Central memory CD4-positive, alpha-beta T cell (primary cell): ENCODE results near the gene COL4A4.

Experiments used
- DNase-seq: peaks from one replicate; pipeline ENCODE4 v3.0.0; 2022

The COL4A4 gene

DNA sequence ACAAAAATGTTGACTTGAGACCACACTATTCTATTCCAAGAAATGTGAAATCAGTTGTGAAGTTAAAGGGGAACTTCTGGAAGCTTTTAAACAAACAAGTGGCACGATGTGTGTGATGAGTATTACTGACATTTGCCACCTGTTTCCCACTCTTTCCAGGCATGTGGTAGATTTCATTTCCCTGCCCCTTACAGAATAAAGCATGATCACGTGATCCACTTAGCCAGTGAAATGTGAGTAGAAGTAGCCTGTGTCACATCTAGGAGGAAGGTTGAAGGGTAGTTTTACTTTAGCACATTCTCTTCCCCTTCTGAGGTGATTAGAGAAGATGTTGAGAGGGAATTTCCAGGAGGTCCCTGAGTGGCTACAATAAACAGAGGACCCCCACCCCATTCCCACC, 3.8 kb downstream of the COL4A4 start:
- DNase-seq, result no peak

DNA sequence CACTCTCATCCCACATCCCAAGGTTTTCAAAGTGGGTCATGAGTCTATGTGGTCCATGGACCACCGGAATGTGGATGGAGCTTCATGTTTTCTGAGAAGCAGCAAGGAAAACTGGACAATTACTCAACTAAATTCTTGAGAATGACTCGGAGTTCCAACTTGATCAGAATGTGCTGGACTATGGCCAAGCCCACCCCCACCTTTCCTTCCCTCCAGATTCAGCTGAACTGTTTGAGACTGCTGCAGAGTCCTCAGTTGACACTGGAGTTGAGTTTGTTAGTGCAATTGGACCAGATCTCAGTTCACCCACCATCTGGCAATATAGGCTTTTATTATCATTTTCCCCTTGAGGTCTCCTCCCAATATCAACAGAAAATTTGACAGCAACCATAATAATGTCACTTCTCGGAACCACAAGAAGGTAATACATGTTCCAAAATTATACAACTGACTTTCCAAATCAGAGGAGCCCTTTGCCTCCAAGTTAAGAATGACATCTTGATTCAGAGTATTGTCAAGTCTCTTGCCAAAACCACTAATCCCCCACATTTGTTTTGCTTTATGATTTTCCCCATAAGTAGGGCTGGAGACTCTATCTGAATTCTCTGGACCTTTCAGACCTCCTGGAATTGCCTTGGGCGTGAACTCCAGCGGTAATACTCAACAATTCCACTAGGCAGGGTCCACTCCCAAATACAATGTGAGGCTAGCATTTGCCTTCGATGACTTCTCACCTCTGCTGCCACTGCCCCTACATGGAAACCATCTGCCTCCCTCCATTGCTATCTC, 8.8 kb downstream of the COL4A4 start:
- DNase-seq, result no peak

DNA sequence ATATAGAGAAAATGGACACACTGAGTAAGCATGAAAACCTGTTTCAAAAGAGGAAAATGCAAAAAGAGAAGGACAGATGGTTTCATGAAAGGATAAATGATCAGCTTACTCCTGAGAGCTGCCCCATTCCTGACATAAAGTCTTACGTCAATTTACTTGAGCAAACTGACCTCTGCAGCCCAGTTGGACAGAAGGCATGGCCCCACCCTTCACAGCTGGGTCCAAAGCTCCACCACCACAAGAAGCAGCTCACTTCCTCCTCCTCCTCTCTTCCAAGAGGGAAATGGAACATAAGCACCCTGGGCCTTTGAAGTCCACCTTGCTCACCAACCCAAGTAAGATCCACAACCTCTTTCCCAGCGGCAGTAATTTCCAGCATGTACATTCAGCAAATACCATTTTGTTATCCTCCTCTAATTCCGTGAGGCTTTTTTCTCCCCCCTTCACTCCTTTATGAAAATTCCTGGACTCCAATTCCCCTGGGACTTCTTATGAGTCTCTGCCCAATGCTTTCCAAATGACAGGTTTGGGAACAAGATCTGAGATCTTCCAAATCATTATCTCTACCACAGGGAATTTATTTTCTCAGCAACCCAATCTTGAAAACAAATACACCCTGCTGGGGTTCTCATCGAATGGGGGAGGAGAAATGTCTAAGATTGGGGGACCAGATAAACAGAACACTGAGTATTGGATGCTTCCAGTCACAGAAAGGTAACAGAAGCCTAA, 10.1 kb downstream of the COL4A4 start:
- DNase-seq, result no peak

DNA sequence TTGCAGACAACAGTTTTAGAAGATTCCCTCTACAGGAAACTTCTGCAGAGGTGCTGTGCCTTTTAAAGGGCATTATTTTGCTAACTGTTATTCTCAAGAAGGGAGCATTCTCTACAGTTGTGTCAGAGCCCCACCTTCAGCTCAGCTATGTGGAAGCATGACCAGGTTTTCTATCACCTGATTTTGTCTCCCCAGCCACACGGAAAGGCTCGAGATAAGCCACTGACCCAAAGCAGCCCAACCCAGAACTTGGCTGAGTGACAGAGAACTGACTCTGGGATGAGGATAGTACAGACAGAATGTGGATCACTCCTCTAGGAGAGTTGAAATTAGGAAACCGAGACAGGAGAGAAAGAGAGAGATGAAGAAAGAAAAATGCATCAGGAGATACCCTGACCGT, 10.7 kb downstream of the COL4A4 start:
- DNase-seq, result no peak

GRCh38 chr2:227152093-227152766, 11.8 kb downstream of the COL4A4 start:
- no peak for DNase-seq

DNA sequence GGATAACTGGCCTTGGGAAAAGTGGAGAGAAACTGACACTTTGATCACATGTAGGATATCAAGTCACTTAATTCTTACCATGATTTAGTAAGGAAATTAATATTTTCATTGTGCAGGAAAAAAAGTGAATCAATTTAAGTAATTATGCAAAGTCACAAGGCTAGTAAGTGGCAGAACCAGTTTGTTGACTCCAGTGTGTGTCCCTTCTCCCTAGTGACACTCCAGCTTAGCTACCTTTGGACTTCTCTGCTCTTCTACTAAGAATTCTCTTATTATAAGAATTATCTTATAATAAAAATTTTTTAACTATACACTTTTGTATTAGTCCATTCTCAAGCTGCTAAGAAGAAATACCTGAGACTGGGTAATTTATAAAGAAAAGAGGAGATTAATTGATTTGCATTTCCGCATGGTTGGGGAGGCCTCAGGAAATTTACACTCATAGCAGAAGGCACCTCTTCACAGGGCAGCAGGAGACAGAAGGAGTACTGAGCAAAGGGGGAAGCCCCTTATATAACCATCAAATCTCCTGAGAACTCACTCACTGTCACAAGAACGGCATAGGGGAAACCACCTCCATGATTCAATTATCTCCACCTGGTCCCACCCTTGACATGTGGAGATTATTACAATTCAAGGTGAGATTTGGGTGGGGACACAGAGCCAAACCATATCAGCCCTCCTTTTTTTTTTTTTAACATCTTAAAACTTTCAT, 13.6 kb downstream of the COL4A4 start:
- no peak for DNase-seq

DNA sequence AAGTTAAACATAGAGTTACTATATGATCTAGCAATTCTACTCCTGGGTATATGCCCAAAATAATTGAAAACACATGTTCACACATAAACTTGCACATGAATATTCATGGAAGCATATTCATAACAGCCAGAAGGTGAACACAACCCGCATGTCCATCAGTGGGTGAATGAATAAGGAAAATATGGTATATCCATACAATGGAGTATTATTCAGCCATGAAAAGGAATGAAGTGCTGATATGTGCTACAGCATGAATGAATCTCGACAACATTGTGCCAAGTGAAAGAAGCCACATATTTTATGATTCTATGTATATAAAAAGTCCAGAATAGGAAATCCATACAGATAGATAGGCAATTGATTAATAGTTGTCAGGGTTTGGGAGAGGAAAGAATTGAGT, 15.9 kb downstream of the COL4A4 start:
- DNase-seq, result no peak

- no peak for DNase-seq
Measured at GRCh38 chr2:227147023-227147422, 17.0 kb downstream of the COL4A4 start.

DNA sequence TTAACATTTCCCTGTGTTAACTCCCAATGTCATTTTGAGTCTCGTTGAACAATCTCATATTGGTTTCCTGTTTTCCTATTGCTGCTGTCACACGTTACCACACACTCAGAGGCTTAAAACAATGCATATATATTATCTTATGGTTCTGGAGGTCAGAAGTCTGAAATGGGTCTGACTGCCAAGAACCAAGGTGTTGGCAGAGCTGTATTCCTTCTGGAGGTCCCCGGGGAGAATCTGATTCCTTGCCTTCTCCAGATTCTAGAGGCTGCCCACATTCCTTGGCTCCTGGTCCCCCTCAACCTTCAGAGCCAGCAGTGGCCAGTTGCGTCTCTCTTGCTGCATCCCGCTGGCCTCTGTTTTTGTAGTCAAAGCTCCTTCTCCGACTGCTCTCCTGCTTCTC, 17.5 kb downstream of the COL4A4 start:
- no peak for DNase-seq

- no peak for DNase-seq
Measured at GRCh38 chr2:227143895-227144294, 20.1 kb downstream of the COL4A4 start.

- DNase-seq, result no peak
Measured at GRCh38 chr2:227141301-227141700, 22.7 kb downstream of the COL4A4 start.

DNA sequence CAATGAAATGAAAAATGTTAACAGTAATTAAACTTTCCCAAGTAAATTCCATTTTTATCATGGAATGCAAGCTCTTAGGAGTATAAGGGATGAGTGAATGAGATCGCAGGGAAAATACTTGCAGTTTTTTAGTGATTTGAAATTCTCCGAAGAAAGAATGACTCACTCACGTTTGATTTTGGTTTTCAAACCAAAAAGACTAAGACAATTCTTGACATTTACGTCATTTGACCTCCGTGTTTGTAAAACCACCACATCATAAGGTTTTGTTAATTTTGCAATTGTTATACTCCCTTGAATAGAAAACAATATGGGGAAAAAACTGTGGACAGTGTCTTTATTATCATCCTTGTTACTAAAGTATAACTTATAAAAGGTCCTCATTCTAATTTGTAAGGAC, 29.4 kb downstream of the COL4A4 start:
- DNase-seq, result no peak

DNA sequence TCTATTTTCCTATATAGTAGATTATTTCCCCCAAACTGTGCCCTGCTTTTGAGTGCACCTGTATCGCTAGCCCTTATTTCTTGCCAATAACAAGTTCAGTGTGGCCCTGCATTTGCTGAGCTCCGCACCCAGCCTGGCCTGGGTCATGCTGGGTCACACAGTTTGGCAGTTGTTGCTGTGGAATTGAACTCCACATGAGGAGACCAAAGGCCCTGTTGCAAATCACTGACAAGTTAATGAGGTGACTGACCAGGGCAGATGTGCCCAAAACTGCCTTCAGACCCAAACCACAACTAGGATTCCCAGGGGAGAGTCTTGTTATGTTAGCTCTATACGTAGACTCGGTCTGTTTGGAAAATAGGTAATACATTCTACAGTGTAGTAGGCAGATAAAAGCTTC, 31.0 kb downstream of the COL4A4 start:
- DNase-seq, result no peak

DNA sequence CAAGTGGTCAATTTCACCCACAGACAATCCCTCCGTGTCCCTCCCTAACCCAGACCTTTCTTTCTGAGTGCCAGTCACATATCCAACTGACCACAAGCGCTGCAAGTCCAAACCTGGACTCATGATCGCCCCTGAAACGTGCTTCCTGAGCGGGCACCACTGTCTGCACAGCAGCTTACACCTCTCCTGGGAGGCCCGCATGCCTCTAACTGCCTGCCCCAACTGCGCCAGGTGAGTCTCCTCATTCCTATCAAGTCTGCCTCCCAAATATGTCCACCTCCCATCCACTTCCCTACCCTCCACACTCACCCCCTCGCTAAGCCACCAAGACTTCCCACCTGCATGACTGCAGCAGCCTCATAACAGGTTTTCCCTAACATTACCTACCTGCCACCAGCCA, 33.4 kb downstream of the COL4A4 start:
- DNase-seq, result no peak

DNA sequence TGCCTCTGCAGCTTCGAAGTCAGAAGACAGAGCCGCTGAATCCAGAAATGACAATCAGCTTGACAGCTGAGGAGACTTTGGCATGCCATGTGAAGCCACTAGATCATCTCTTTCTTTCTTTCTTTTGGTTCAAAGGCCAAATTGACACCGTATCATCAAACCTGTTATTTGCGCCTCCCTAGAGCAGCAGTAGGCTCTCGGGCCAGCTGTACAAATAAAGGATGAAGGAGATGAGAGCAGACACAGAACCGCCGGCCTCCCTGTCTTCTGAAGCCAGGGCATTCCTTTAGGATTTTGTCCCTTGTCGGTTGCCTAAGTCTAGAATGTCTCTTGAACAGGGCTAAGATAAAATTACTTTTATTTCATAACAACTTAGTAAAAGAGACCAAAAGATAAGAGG, 36.8 kb downstream of the COL4A4 start:
- DNase-seq, result no peak

DNA sequence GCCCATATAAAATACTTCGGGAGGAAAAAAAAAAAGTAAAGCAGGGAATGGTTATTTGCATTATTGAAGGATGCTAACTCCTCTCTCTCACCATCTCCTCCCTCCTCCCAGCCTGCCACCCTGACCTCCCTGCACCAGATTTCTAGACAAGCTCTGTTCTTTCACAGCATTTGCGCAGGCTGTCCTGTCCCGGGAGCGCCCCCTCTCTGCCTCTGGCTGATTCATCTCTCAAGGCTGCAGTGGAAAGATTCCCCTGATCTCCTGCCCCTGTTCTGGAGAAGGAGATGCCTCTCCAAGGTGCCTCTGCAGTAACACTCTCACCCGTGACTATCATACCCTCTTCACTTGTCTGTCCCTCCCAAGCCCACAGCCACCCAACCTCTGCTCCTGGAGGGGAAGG, 38.5 kb downstream of the COL4A4 start:
- DNase-seq, result no peak

DNA sequence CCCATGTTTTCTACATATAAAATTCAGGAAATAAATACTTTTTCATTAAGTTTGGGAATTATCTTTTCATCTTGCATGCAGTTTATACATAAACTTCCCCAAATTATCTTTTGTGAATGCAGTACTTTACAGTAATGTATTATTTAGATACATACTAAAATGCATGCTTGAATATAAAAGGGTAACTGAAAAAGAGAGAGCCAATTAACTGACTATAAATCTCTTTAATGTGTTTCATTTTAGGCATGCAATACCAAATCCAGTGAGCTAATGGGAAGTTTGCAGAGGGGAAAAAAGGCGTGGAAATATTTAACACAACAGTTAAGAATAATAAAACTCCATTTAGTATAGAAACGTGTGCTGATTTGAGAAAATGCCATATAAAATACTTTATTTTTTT, 39.2 kb downstream of the COL4A4 start:
- no peak for DNase-seq

- no peak for DNase-seq
Measured at GRCh38 chr2:227123697-227124096, 40.3 kb downstream of the COL4A4 start.

DNA sequence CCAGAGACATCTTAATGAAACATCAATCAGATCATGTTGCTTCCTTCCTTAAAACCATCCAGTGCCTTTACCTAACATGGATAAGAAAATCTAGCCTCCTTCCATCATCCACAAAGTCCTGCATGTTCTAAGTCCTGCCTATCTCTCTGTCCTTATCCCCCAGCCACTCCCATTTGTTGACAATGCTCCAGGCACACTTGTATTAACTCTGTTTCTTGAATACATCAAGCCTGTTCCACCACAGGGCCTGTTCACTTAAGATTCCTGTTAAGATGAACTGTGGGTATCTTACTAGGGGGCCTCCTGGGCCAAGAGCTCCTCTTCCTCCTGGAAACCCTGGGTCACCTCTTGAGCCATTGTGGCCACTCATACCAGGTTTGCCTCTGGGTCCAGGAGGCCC, 45.7 kb downstream of the COL4A4 start:
- no peak for DNase-seq

DNA sequence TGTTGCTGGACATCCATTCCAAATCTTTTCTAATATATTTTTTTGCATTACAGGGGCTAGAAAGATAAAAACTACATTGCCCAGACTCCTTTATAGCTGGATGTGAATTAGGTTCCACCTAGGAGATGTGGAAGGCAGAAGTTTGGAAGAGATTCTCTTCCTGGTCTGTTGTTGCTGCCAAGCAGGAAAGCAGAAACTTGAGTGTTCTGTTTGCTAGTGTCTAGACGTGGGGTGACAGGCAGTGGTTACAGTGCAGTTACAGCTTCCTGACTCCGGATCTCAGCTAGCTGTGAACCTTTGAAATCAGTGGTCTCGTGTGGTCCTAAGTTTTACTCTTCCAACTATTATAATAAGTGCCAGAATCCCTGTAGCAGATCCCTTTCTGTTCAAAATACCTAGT, 46.2 kb downstream of the COL4A4 start:
- no peak for DNase-seq

DNA sequence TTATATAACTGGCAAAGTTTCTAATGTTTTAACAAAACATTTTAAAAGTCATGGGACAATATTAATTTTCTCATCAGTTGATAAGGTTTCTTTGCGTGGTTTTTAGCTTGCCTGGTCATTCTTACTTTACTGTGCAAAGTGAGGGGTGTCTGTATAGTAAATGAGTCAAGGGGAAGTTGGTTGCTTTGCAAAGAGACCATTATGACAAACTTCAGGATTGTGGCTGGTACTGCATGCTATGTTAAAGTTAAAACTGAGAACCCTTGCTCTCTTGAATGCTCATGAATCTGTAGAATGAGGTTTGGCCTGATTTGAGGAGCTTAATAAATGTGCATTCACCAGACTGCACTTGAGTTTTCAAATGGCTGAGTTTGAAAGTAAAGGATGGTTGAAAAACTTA, 47.0 kb downstream of the COL4A4 start:
- DNase-seq, result no peak

- no peak for DNase-seq
Measured at GRCh38 chr2:227115761-227116160, 48.2 kb downstream of the COL4A4 start.
